ENCODE data around the gene ARHGAP15. TPM values are rescaled to one million over a fixed set of nuclear protein-coding genes. Genes with fewer than 3 reads are reported as not detected.

Gene ARHGAP15
- total RNA-seq, 2 donors from 2014 or later = 277 to 309 TPM

GRCh38 chr2:143706354-143706753, 577.1 kb downstream of the ARHGAP15 start:
- H3K36me3 Mint-ChIP-seq (ENCODE audit: low read depth) = peaks cover 28% of the 10 kb centered on the region
- DNase-seq = no peak
- ATAC-seq = no peak
- H3K4me3 Mint-ChIP-seq = no peak overlapping the region
- peaks cover 9% of the 10 kb centered on the region for H3K4me1 Mint-ChIP-seq
- H3K27me3 Mint-ChIP-seq = no peaks in the 10 kb centered on the region
- peak overlapping the region; percentile 5 for H3K27ac Mint-ChIP-seq
- H3K9me3 ChIP-seq (ENCODE audit: control insufficient read depth, low read length, poor library complexity, severe bottlenecking) = no peaks in the 10 kb centered on the region

DNA sequence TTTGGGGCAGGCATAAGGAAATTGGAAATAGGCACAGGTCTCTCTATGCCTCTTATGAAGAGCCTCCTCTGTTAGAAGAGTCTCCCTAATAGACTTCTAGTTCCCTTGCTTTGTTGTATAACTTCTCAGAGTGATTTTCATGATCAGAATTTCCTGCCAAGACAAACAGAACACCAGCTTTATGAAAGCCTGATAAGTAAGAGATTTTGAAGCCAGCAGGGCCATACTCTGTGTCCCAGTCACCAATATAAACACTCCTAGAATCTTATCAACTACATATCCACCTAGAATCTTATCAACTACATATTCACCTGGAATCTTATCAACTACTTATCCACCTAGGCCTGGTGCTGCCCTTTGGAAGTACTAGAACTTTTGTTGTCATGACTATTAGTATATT, 579.5 kb downstream of the ARHGAP15 start:
- Mint-ChIP-seq H3K4me3 (no peak overlapping the region), H3K36me3 (ENCODE audit: low read depth) (peaks cover 28% of the 10 kb centered on the region), H3K27ac (peak overlapping the region; percentile 10), H3K4me1 (peaks cover 17% of the 10 kb centered on the region), H3K27me3 (no peaks in the 10 kb centered on the region)
- DNase-seq = no peak
- ATAC-seq = no peak
- H3K9me3 ChIP-seq (ENCODE audit: control insufficient read depth, low read length, poor library complexity, severe bottlenecking) = no peaks in the 10 kb centered on the region

DNA sequence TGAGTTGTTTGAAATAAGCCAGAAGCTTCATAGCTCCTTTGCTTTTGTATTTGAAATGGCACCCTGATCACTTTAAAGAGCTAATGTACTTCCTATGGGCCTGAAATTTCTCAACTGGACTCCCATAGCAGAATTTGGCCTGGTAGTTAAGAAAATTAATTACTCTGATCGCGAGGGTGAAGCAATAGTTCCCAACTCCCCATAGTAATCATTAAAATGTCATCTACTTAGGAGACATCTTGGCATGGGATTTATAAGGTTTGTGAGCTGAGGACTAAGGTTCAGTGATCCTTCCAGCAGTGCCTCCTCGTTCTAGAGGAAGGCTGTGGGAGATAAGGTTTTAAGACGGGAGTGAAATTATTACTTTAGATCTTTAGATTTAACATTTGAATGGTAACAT, 581.0 kb downstream of the ARHGAP15 start:
- DNase-seq = no peak
- no peak overlapping the region for H3K4me3 Mint-ChIP-seq
- peaks cover 23% of the 10 kb centered on the region for H3K4me1 Mint-ChIP-seq
- H3K36me3 Mint-ChIP-seq (ENCODE audit: low read depth) = peaks cover 22% of the 10 kb centered on the region
- ATAC-seq = no peak
- H3K27ac Mint-ChIP-seq = no peak overlapping the region
- no peaks in the 10 kb centered on the region for H3K9me3 ChIP-seq (ENCODE audit: control insufficient read depth, low read length, poor library complexity, severe bottlenecking)
- no peaks in the 10 kb centered on the region for H3K27me3 Mint-ChIP-seq

DNA sequence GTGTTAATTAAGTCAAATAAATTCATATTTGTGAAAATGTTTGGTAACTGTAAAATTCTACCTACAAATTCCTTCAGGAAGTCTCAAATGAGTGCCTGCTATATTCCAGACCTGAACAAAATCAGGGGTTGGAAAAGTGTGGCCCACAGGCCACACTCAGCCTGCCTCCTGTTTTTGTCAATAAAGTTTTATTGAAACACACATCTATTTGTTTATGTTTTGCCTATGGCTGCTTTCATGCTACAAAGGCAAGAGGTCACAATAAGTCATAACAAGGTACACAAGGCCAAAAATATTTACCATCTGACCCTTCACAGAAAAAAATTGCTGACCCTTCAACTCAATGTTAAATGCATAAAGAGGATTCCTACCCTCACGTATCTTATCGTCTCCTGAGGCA, 581.7 kb downstream of the ARHGAP15 start:
- Mint-ChIP-seq H3K36me3 (ENCODE audit: low read depth) (peaks cover 22% of the 10 kb centered on the region), H3K27ac (no peak overlapping the region), H3K4me1 (peaks cover 27% of the 10 kb centered on the region), H3K4me3 (no peak overlapping the region), H3K27me3 (no peaks in the 10 kb centered on the region)
- ATAC-seq (no peak), DNase-seq (no peak)
- no peaks in the 10 kb centered on the region for H3K9me3 ChIP-seq (ENCODE audit: control insufficient read depth, low read length, poor library complexity, severe bottlenecking)

GRCh38 chr2:143716522-143716921, 587.3 kb downstream of the ARHGAP15 start:
- no peaks in the 10 kb centered on the region for H3K27me3 Mint-ChIP-seq
- DNase-seq (no peak), ATAC-seq (no peak)
- peak overlapping the region; percentile 14 for H3K27ac Mint-ChIP-seq
- H3K4me1 Mint-ChIP-seq = peaks cover 40% of the 10 kb centered on the region
- H3K36me3 Mint-ChIP-seq (ENCODE audit: low read depth) = peaks cover 19% of the 10 kb centered on the region
- no peak overlapping the region for H3K4me3 Mint-ChIP-seq
- H3K9me3 ChIP-seq (ENCODE audit: control insufficient read depth, low read length, poor library complexity, severe bottlenecking) = no peaks in the 10 kb centered on the region

DNA sequence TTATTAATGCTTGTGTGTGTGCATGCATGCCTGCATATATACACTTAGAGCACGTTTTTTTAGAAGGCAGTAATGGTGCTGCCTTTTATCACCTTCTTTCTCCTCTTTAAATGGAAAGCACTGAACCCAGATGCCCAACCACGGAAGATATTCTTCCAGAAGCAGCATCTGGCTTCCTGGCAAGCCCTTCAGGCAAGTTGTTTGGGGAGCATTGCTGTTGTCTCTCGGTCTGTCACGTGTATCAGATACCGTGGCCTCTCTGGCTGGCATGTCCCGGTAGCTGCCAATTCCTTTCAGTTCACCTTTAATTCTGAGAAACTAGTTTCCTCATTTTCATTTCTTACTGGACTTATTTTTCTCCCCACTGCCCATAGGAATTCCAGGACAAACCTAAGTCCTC, 587.8 kb downstream of the ARHGAP15 start:
- Mint-ChIP-seq H3K36me3 (ENCODE audit: low read depth) (peaks cover 17% of the 10 kb centered on the region), H3K4me3 (peak overlapping the region; percentile 37), H3K27ac (peak overlapping the region; percentile 72), H3K27me3 (no peaks in the 10 kb centered on the region), H3K4me1 (peaks cover 36% of the 10 kb centered on the region)
- DNase-seq (no peak), ATAC-seq (no peak)
- no peaks in the 10 kb centered on the region for H3K9me3 ChIP-seq (ENCODE audit: control insufficient read depth, low read length, poor library complexity, severe bottlenecking)

GRCh38 chr2:143717536-143718168, 588.4 kb downstream of the ARHGAP15 start:
- H3K4me1 Mint-ChIP-seq = peaks cover 40% of the 10 kb centered on the region

DNA sequence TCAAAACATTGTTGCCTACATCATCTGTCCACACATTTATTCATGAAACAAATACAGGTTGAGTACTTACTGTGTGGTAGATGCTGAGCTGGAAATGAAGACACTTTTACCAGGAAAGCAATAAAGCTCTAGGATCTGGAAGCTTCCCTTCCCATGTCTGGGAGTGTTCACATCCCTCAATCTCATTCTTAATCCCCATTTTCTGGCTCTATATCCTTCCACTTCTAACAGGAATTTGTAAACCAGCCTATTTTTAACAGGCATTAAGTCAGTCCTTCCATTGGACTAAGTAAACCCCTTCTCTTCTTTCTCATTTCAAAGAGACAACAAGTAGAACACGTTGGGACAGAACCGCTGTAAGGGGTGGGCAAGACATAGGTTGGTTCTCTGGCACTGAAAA, 589.5 kb downstream of the ARHGAP15 start:
- ATAC-seq (no peak), DNase-seq (no peak)
- H3K9me3 ChIP-seq (ENCODE audit: control insufficient read depth, low read length, poor library complexity, severe bottlenecking) = no peaks in the 10 kb centered on the region
- Mint-ChIP-seq H3K4me1 (peaks cover 39% of the 10 kb centered on the region), H3K27me3 (no peaks in the 10 kb centered on the region), H3K36me3 (ENCODE audit: low read depth) (peaks cover 10% of the 10 kb centered on the region), H3K27ac (peak overlapping the region; percentile 72), H3K4me3 (peak overlapping the region; percentile 28)

More at GRCh38 chr2:143717536-143718168, 588.4 kb downstream of the ARHGAP15 start:
- ATAC-seq (no peak), DNase-seq (no peak)
- peak overlapping the region; percentile 72 for H3K27ac Mint-ChIP-seq
- no peaks in the 10 kb centered on the region for H3K9me3 ChIP-seq (ENCODE audit: control insufficient read depth, low read length, poor library complexity, severe bottlenecking)
- H3K36me3 Mint-ChIP-seq (ENCODE audit: low read depth) = peaks cover 14% of the 10 kb centered on the region
- H3K4me3 Mint-ChIP-seq = no peak overlapping the region
- H3K27me3 Mint-ChIP-seq = no peaks in the 10 kb centered on the region

- peaks cover 46% of the 10 kb centered on the region for H3K4me1 Mint-ChIP-seq
- DNase-seq = no peak
- H3K9me3 ChIP-seq (ENCODE audit: control insufficient read depth, low read length, poor library complexity, severe bottlenecking) = no peaks in the 10 kb centered on the region
- H3K27ac Mint-ChIP-seq = peak overlapping the region; percentile 72
- H3K4me3 Mint-ChIP-seq = no peak overlapping the region
- no peak for ATAC-seq
- H3K27me3 Mint-ChIP-seq = no peaks in the 10 kb centered on the region
- peaks cover 10% of the 10 kb centered on the region for H3K36me3 Mint-ChIP-seq (ENCODE audit: low read depth)
Observed at GRCh38 chr2:143719406-143719805, 590.2 kb downstream of the ARHGAP15 start.

GRCh38 chr2:143720095-143720664, 591.0 kb downstream of the ARHGAP15 start:
- H3K36me3 Mint-ChIP-seq (ENCODE audit: low read depth) = peaks cover 8% of the 10 kb centered on the region
- H3K9me3 ChIP-seq (ENCODE audit: control insufficient read depth, low read length, poor library complexity, severe bottlenecking) = no peaks in the 10 kb centered on the region

GRCh38 chr2:143725400-143725799, 596.2 kb downstream of the ARHGAP15 start:
- H3K9me3 ChIP-seq (ENCODE audit: control insufficient read depth, low read length, poor library complexity, severe bottlenecking) = no peaks in the 10 kb centered on the region
- DNase-seq (no peak), ATAC-seq (no peak)
- peaks cover 59% of the 10 kb centered on the region for H3K4me1 Mint-ChIP-seq
- H3K27ac Mint-ChIP-seq = peak overlapping the region; percentile 14
- no peak overlapping the region for H3K4me3 Mint-ChIP-seq
- no peaks in the 10 kb centered on the region for H3K36me3 Mint-ChIP-seq (ENCODE audit: low read depth)
- no peaks in the 10 kb centered on the region for H3K27me3 Mint-ChIP-seq

More at GRCh38 chr2:143720095-143720664, 591.0 kb downstream of the ARHGAP15 start:
- H3K27ac Mint-ChIP-seq = no peak overlapping the region
- DNase-seq = no peak
- H3K27me3 Mint-ChIP-seq = no peaks in the 10 kb centered on the region
- no peak overlapping the region for H3K4me3 Mint-ChIP-seq
- no peak for ATAC-seq
- H3K4me1 Mint-ChIP-seq = peaks cover 45% of the 10 kb centered on the region

- no peaks in the 10 kb centered on the region for H3K9me3 ChIP-seq (ENCODE audit: control insufficient read depth, low read length, poor library complexity, severe bottlenecking)
- H3K27me3 Mint-ChIP-seq = no peaks in the 10 kb centered on the region
- no peak overlapping the region for H3K4me3 Mint-ChIP-seq
- peaks cover under 1% of the 10 kb centered on the region for H3K36me3 Mint-ChIP-seq (ENCODE audit: low read depth)
- H3K27ac Mint-ChIP-seq = peak overlapping the region; percentile 14
- H3K4me1 Mint-ChIP-seq = peaks cover 60% of the 10 kb centered on the region
- ATAC-seq = no peak
- DNase-seq = no peak
Observed at GRCh38 chr2:143726151-143726845, 597.1 kb downstream of the ARHGAP15 start.

DNA sequence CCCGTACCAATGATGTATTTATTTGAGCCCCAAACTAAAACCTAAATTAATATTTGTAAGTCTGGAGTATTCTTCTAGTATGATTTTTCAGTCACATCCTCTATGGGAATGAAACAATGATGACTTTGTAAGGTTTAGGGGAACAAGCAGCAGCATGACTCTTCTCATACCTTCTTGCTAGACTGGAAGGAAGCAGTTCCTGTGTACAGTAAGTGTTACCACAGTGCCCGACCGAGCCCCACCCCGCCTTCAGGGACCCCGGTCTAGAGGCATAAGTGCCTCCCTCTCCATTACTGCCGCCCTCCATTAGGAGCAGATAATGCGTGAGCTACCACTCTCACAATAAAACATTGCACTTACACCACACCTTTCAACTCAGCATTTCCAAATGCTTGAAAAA, 599.3 kb downstream of the ARHGAP15 start:
- peak overlapping the region; percentile 82 for H3K27ac Mint-ChIP-seq
- H3K9me3 ChIP-seq (ENCODE audit: control insufficient read depth, low read length, poor library complexity, severe bottlenecking) = no peaks in the 10 kb centered on the region
- peaks cover 54% of the 10 kb centered on the region for H3K4me1 Mint-ChIP-seq
- H3K4me3 Mint-ChIP-seq = no peak overlapping the region
- H3K27me3 Mint-ChIP-seq = no peaks in the 10 kb centered on the region
- no peak for ATAC-seq
- no peak for DNase-seq
- H3K36me3 Mint-ChIP-seq (ENCODE audit: low read depth) = peaks cover 3% of the 10 kb centered on the region

Data from T-helper 17 cell (primary cell).